Muscle layer of colon (tissue), 2 donors: ENCODE results near the gene PTPRD.

Source experiments
- H3K27ac ChIP-seq: one replicate; pipeline ENCODE4 v1.7.0; 2013; ENCODE audit warnings: low read depth, mild to moderate bottlenecking, low read length, moderate library complexity
- H3K27me3 ChIP-seq, 2 donors: one replicate each; pipeline ENCODE4 v1.7.0; 2013; ENCODE audit warnings: low read length in 2 of 2, mild to moderate bottlenecking in 2 of 2; ENCODE audit not compliant: insufficient read depth in 2 of 2, control insufficient read depth in 1 of 2
- H3K36me3 ChIP-seq: one replicate; pipeline ENCODE4 v1.7.0; 2013; ENCODE audit warnings: mild to moderate bottlenecking, low read length; ENCODE audit not compliant: insufficient read depth
- H3K4me1 ChIP-seq: one replicate; pipeline ENCODE4 v1.7.0; 2013; ENCODE audit warnings: mild to moderate bottlenecking, low read length; ENCODE audit not compliant: insufficient read depth
- H3K4me3 ChIP-seq, 2 donors: one replicate each; pipeline ENCODE4 v1.7.0; 2013; ENCODE audit warnings: low read length in 2 of 2, low read depth in 1 of 2, mild to moderate bottlenecking in 1 of 2, moderate library complexity in 1 of 2
- H3K9ac ChIP-seq: one replicate; pipeline ENCODE4 v1.7.0; 2013; ENCODE audit warnings: low read length
- H3K9me3 ChIP-seq: one replicate; pipeline ENCODE4 v1.7.0; 2013; ENCODE audit warnings: mild to moderate bottlenecking, low read length
- donor health status: abdominal sarcoma.
- donor health status: Adenocarcinoma of cecum.

The PTPRD gene

DNA sequence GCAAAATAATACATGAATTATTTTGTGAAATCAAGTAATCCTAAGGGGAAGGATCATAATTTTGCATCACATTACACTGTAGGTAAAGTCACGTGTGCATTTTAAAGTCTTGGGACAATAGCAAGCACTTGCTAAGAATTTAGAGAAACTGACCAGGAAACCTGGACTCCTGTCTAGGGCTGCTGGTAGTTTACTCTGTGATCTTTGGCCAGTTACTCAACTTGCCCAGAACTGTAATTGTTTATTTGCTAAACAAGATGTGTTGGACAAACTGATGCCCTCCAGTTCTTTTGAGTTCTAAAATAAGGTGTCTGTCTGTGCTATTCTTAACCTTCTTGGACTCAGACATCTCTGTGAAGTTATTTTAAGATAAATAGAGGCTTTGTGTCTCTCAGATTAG lies 2218.5 kb downstream of the PTPRD start:
- Histone ChIP-seq H3K27ac (no peak overlapping the region), H3K9me3 (no peaks in the 10 kb centered on the region), H3K27me3 (no peaks in the 10 kb centered on the region), H3K4me1 (no peaks in the 10 kb centered on the region), H3K4me3 (no peak overlapping the region), H3K9ac (no peak overlapping the region), H3K36me3 (no peaks in the 10 kb centered on the region)

DNA sequence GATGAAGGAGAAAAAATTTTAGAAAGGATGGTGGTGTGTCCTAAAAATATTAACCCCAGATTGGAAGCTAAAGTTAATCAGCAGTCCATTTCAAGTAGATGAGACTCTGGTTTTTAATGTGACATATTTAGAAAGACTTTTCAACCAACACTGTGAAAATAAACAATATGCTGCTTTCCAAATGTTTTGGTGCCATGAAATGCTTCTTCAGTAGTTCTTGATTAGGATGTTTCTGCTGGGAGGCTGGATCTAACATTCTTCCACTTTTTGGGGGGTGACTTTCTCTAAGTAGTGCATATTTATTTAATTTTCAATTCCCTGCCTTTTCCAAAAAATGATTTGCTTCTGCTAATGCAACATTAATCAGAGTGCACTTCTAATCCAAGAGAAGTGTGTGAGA lies 2219.9 kb downstream of the PTPRD start:
- H3K4me3 ChIP-seq = no peak overlapping the region
- H3K27ac ChIP-seq = no peak overlapping the region
- H3K27me3 ChIP-seq = no peaks in the 10 kb centered on the region
- H3K4me1 ChIP-seq = no peaks in the 10 kb centered on the region
- no peak overlapping the region for H3K9ac ChIP-seq
- H3K36me3 ChIP-seq = no peaks in the 10 kb centered on the region
- H3K9me3 ChIP-seq = no peaks in the 10 kb centered on the region

DNA sequence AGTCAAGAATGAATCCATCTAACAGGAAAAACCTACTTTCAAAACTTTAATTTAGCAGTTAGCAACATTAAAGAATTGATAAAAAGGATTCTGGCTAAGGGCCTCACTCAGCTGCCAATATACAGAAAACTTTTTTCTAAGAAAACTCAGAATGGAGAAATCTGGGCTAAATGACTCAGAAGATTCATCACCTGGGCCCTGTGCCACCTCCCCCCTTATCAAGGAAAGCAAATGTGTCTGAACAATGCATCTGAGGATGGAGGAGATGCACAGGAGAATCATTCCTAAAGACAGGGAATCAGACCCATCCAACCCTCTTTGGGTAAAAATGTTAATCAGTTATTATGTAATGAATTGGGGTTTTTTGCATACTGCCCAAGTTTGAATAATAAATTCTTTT lies 2221.2 kb downstream of the PTPRD start:
- H3K4me3 ChIP-seq = no peak overlapping the region
- no peaks in the 10 kb centered on the region for H3K36me3 ChIP-seq
- no peaks in the 10 kb centered on the region for H3K4me1 ChIP-seq
- no peak overlapping the region for H3K9ac ChIP-seq
- no peaks in the 10 kb centered on the region for H3K9me3 ChIP-seq
- H3K27ac ChIP-seq = no peak overlapping the region
- no peaks in the 10 kb centered on the region for H3K27me3 ChIP-seq

DNA sequence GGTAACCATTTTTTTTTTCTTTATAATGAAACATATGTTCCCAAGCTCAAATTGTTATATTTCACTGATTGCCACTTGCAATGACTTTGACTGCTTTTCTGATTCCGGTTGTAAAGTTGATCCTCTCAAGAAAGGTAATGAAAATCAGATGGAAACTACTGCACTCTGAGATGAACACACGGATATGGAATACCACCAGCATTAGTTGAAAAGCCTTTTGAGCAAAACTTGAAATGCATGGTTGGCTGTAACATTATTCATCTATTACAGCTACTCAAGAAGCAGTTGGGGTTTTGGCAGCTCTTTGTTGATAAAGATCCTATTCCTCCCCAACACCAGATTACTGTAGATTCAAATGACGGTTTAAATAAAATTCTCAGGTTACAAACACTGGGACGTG lies 2221.7 kb downstream of the PTPRD start:
- no peaks in the 10 kb centered on the region for H3K36me3 ChIP-seq
- no peak overlapping the region for H3K4me3 ChIP-seq
- no peak overlapping the region for H3K9ac ChIP-seq
- no peaks in the 10 kb centered on the region for H3K27me3 ChIP-seq
- no peak overlapping the region for H3K27ac ChIP-seq
- no peaks in the 10 kb centered on the region for H3K4me1 ChIP-seq
- no peaks in the 10 kb centered on the region for H3K9me3 ChIP-seq

DNA sequence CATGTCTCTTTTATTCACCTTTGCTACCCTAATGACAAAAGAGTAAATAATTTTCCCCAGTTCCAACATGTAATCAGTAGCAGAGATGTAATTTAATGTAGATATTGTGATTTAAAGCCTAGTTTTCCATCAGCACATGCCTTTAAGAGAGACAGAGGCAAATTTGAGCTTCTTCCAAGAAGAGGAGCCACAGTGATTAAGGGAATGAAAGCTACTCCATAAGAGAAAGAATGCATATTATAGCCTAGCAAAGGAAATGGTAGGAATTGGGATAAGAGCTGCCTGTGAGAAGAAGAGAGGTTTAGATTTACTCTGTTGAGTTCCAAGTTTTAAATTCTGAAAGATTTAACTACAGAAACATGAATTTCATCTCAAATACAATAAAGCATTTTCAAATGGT lies 2222.2 kb downstream of the PTPRD start:
- no peak overlapping the region for H3K27ac ChIP-seq
- no peak overlapping the region for H3K4me3 ChIP-seq
- H3K4me1 ChIP-seq = no peaks in the 10 kb centered on the region
- no peak overlapping the region for H3K9ac ChIP-seq
- no peaks in the 10 kb centered on the region for H3K9me3 ChIP-seq
- no peaks in the 10 kb centered on the region for H3K36me3 ChIP-seq
- H3K27me3 ChIP-seq = no peaks in the 10 kb centered on the region

DNA sequence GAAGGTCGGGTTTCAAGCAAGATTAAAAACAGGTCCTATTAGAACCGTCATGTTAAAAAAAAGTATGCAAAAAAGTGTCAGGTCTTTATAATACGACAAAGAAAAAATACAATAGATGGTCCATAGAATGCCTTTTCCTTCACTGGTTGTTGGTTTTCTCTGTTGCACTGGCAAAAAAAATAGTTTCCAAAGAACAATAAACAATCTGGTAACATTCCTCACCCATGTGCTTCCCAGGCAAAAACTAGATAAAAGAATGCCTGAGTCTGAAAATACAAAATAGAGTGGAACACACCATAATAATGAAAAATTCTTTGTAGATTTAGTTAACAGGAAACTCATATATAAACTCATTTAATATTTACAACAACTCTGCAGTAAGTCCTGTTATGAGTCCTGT lies 2223.3 kb downstream of the PTPRD start:
- Histone ChIP-seq H3K27me3 (no peaks in the 10 kb centered on the region), H3K4me3 (no peak overlapping the region)

DNA sequence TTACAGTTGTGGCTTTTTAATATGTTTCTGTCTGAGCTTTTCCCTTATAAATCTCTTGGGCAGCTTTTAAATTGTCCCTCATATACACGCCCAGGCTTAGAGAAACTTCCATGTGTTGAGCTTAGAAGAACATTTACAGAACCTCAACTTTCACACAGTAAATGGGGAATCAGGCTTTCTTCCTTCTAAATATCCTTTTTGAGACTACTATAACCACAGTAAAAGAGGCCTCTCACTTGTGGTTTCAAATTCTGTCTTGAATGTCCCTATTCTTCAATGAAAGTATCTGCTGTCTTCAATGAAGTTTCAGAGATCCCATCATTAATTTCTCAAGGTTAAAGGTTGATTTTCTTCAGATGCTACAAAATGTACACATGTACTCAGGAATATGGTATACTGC lies 2224.7 kb downstream of the PTPRD start:
- no peaks in the 10 kb centered on the region for H3K9me3 ChIP-seq
- H3K4me1 ChIP-seq = no peaks in the 10 kb centered on the region
- no peak overlapping the region for H3K4me3 ChIP-seq
- no peaks in the 10 kb centered on the region for H3K27me3 ChIP-seq
- H3K9ac ChIP-seq = no peak overlapping the region
- H3K27ac ChIP-seq = no peak overlapping the region
- no peaks in the 10 kb centered on the region for H3K36me3 ChIP-seq

More for the DNA sequence above, 2223.3 kb downstream of the PTPRD start:
- H3K9me3 ChIP-seq = no peaks in the 10 kb centered on the region
- no peaks in the 10 kb centered on the region for H3K4me1 ChIP-seq
- no peak overlapping the region for H3K9ac ChIP-seq
- H3K36me3 ChIP-seq = no peaks in the 10 kb centered on the region
- no peak overlapping the region for H3K27ac ChIP-seq

DNA sequence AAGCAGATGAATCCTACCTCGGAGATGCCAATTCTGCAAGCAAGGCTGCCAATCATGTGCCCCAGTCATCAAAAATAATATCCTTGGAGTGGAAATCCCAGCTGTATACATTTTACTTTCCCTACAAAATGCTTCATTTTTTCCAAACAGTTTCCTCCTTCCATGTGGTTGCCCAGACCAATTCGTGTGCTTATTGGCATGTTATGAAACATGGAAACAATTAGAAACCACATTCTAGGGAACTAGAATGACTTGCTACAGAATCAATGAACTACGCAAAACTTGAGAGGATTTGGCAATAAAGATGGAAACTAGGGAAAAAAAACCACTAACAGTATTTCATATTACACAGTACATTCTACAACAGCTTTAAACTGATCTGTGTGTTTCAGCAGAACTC lies 2228.7 kb downstream of the PTPRD start:
- Histone ChIP-seq H3K27ac (no peak overlapping the region), H3K4me3 (no peak overlapping the region), H3K4me1 (no peaks in the 10 kb centered on the region)

DNA sequence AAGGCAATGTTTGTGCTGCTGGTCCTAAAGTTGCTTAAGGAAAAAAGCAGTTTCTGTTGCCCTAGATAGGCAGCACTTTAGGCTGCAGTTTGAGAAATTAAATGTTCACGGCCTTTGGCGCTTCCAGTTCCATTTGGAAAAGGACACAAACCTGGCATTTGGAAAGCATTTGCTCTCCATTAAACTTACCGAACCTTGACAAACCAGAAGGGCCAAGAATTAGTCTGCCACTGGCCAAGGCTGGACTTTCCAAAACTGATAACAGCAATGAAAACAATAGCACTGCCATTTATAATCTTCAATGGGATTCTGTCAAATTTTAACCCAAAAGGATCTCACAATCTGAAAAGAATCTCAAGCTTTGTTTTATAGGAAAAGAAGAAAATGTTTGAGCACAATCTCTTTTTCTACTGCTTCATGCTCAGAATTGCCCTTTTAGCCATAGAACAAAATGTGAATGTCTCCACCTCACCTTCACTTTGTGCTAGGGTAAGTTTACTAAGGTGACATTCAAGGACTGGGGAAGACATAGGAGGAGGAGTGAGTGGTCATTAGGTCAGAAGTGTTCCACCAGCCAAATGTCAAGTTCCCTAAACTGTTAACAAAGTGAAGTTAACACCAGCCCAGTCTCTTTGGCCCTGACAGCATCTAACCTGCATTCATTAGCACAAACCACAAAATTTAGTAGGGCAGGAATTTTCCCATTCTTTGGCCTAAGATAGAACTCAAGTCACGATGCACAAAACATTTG lies 2229.8 kb downstream of the PTPRD start:
- Histone ChIP-seq H3K27me3 (no peaks in the 10 kb centered on the region), H3K36me3 (no peaks in the 10 kb centered on the region), H3K27ac (no peak overlapping the region), H3K9me3 (no peaks in the 10 kb centered on the region), H3K4me1 (no peaks in the 10 kb centered on the region), H3K4me3 (no peak overlapping the region), H3K9ac (no peak overlapping the region)

More for the DNA sequence above, 2228.7 kb downstream of the PTPRD start:
- Histone ChIP-seq H3K36me3 (no peaks in the 10 kb centered on the region), H3K27me3 (no peaks in the 10 kb centered on the region), H3K9me3 (no peaks in the 10 kb centered on the region), H3K9ac (no peak overlapping the region)

DNA sequence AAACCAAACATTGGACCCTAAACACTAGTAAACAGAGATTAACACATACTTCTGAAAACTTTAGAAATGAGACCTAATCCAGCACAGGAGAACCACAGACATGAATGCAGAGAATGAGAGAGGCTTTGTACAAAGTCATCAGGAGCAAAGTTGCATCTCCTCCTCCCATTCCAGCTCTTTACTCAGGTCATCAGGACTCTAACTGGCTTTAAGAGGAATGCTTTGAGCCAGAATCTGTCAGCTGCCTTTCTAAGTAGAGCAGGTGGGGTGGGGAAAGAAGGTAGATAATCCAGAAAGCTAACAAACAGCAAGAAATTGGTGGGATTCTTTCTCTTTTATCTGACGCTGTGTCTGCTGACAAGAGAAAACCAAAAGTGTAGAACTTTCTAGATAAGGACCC lies 2230.5 kb downstream of the PTPRD start:
- Histone ChIP-seq H3K27ac (no peak overlapping the region), H3K36me3 (no peaks in the 10 kb centered on the region), H3K4me3 (no peak overlapping the region), H3K27me3 (no peaks in the 10 kb centered on the region), H3K9me3 (no peaks in the 10 kb centered on the region), H3K9ac (no peak overlapping the region), H3K4me1 (no peaks in the 10 kb centered on the region)

DNA sequence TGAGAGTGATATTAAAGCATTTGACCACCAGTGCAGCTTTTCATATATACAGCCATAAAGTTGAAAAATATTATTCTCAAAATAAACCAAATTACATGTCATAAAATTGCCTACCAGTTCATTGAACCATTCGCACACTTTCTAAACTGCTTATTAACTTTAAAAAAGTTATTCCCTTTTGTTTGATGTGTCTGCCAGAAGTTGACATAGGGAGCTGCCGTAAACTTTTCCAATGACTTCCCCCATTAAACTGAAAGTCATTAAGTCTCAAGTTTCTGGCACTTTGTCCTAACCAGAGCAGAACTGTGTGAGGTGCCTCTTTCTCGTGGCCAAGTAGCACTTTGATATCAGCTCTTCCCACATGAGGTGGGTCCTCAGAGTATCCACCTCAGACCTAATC lies 2231.2 kb downstream of the PTPRD start:
- Histone ChIP-seq H3K9ac (no peak overlapping the region), H3K4me3 (no peak overlapping the region), H3K27ac (no peak overlapping the region), H3K4me1 (no peaks in the 10 kb centered on the region), H3K36me3 (no peaks in the 10 kb centered on the region), H3K27me3 (no peaks in the 10 kb centered on the region), H3K9me3 (no peaks in the 10 kb centered on the region)

DNA sequence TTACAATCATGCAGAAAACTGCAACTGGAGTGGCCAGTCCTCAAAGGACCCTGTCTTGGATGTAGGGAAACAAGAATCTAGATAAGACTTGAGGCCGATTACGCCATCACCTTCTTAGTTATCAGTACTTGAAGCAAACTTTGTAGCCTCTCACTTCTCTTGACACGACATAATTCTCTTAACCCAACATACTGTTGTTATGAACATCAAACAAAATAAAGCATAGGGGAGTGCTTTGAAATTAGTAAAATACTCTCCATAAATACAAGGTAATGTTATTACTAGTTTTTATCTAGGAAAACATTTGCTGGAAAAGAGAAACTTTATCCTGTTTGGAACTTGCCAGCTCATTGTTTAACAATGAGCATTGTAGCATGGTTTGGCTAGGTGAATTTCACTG lies 2238.3 kb downstream of the PTPRD start:
- Histone ChIP-seq H3K36me3 (no peaks in the 10 kb centered on the region), H3K4me3 (no peak overlapping the region), H3K9ac (no peak overlapping the region), H3K27me3 (no peaks in the 10 kb centered on the region), H3K4me1 (no peaks in the 10 kb centered on the region), H3K9me3 (no peaks in the 10 kb centered on the region), H3K27ac (no peak overlapping the region)
